ENCODE measurements around the gene CHKA.

DNA sequence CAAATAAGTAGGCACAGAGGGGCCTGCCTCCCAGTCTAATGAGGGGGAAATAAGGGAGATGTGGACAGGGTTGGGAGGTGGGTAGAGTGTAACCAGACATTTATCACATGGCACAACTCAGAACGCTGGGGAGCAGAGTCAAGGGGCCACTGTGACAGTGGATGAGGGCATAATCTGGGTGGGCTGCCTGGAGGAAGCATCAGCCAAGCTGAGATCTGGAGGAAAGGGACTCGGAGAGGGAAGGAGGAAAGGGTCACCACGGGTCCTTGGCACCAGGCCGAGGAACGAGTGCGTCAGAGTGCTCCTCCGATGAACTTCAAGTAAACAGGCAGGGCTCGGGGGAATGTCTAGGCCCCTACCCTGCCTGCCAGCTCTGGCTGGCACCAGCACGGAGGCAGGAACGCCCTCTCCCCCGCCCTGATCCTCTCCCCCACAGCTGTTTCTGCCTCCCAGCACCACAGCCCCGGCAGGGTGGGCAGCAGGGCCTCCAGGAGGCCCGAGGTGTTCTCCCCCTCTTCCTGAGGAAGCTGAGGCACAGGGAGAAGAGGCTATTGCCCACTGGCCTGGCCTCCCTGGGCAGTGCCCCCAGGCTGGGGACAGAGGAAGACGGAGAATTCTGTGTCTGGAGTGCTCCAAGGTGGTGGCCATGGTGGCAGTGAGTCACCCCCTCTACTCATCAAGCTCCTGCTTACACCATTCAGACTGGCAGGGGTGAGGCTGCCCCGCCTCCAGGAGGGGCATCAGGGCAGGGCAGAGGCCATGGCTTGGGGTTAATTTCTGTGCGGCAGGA, 106.8 kb downstream of the CHKA start:
- TF ChIP-seq, protein P1, sequence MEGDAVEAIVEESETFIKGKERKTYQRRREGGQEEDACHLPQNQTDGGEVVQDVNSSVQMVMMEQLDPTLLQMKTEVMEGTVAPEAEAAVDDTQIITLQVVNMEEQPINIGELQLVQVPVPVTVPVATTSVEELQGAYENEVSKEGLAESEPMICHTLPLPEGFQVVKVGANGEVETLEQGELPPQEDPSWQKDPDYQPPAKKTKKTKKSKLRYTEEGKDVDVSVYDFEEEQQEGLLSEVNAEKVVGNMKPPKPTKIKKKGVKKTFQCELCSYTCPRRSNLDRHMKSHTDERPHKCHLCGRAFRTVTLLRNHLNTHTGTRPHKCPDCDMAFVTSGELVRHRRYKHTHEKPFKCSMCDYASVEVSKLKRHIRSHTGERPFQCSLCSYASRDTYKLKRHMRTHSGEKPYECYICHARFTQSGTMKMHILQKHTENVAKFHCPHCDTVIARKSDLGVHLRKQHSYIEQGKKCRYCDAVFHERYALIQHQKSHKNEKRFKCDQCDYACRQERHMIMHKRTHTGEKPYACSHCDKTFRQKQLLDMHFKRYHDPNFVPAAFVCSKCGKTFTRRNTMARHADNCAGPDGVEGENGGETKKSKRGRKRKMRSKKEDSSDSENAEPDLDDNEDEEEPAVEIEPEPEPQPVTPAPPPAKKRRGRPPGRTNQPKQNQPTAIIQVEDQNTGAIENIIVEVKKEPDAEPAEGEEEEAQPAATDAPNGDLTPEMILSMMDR (IDR thresholded peaks at IDR 0.05): no peak
- no peak for TF ChIP-seq POLR2A (IDR thresholded peaks at IDR 0.05)

Measured in body of pancreas (tissue), 4 donors.